ENCODE results near the gene RAB12. TPM values are rescaled to one million over a fixed set of nuclear protein-coding genes. Genes with fewer than 3 reads are reported as not detected.

The RAB12 gene
- polyA plus RNA-seq, 1 donor from 2014 or later, result 102 TPM

- Histone ChIP-seq H3K9me2 (ENCODE audit: insufficient read depth, low read length) (no peaks in the 10 kb centered on the region), H3K27me3 (ENCODE audit: insufficient read depth, low read depth, low read length) (no peaks in the 10 kb centered on the region), H3K4me3 (ENCODE audit: low read length) (no peak overlapping the region), H3F3A (ENCODE audit: insufficient read depth, low read length, poor library complexity, severe bottlenecking) (no peaks in the 10 kb centered on the region), H3K9ac (ENCODE audit: low read length) (no peak overlapping the region), H3K36me3 (ENCODE audit: insufficient read depth, low read length) (no peaks in the 10 kb centered on the region), H4K20me1 (ENCODE audit: insufficient read depth) (no peaks in the 10 kb centered on the region), H3K9me3 (ENCODE audit: low read length) (no peaks in the 10 kb centered on the region), H2AFZ (ENCODE audit: low read depth, low read length) (no peak overlapping the region), H3K79me2 (replicated peaks; ENCODE audit: insufficient read depth, low read length) (no peaks in the 10 kb centered on the region), H3K4me2 (ENCODE audit: low read length) (no peak overlapping the region), H3K27ac (ENCODE audit: low read length) (no peak overlapping the region)
- TF ChIP-seq CTCF (IDR thresholded peaks at IDR 0.05; ENCODE audit: poor library complexity, severe bottlenecking) (no peak), POLR2AphosphoS5 (IDR thresholded peaks at IDR 0.05) (no peak), EZH2 (IDR thresholded peaks at IDR 0.05; ENCODE audit: borderline replicate concordance, insufficient read depth, low read length, poor library complexity, severe bottlenecking) (no peak), TAF1 (IDR thresholded peaks at IDR 0.05; ENCODE audit: low read depth) (no peak), SMC3 (conservative IDR thresholded peaks at IDR 0.05; ENCODE audit: poor library complexity) (no peak), EP300 (conservative IDR thresholded peaks at IDR 0.05; ENCODE audit: poor library complexity, severe bottlenecking) (no peak), RAD21 (conservative IDR thresholded peaks at IDR 0.05) (no peak), MXI1 (conservative IDR thresholded peaks at IDR 0.05; ENCODE audit: poor library complexity, severe bottlenecking) (no peak)
- TF ChIP-seq, protein P1, sequence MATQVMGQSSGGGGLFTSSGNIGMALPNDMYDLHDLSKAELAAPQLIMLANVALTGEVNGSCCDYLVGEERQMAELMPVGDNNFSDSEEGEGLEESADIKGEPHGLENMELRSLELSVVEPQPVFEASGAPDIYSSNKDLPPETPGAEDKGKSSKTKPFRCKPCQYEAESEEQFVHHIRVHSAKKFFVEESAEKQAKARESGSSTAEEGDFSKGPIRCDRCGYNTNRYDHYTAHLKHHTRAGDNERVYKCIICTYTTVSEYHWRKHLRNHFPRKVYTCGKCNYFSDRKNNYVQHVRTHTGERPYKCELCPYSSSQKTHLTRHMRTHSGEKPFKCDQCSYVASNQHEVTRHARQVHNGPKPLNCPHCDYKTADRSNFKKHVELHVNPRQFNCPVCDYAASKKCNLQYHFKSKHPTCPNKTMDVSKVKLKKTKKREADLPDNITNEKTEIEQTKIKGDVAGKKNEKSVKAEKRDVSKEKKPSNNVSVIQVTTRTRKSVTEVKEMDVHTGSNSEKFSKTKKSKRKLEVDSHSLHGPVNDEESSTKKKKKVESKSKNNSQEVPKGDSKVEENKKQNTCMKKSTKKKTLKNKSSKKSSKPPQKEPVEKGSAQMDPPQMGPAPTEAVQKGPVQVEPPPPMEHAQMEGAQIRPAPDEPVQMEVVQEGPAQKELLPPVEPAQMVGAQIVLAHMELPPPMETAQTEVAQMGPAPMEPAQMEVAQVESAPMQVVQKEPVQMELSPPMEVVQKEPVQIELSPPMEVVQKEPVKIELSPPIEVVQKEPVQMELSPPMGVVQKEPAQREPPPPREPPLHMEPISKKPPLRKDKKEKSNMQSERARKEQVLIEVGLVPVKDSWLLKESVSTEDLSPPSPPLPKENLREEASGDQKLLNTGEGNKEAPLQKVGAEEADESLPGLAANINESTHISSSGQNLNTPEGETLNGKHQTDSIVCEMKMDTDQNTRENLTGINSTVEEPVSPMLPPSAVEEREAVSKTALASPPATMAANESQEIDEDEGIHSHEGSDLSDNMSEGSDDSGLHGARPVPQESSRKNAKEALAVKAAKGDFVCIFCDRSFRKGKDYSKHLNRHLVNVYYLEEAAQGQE (IDR thresholded peaks at IDR 0.05; ENCODE audit: borderline replicate concordance), result no peak
Observed at GRCh38 chr18:8668381-8668780, 59.1 kb downstream of the RAB12 start.

- H4K20me1 ChIP-seq (ENCODE audit: insufficient read depth), result no peaks in the 10 kb centered on the region
- H3F3A ChIP-seq (ENCODE audit: insufficient read depth, low read length, poor library complexity, severe bottlenecking), result no peaks in the 10 kb centered on the region
- no peak overlapping the region for H3K9ac ChIP-seq (ENCODE audit: low read length)
- no peak overlapping the region for H3K4me2 ChIP-seq (ENCODE audit: low read length)
- no peaks in the 10 kb centered on the region for H3K79me2 ChIP-seq (replicated peaks; ENCODE audit: insufficient read depth, low read length)
- no peaks in the 10 kb centered on the region for H3K27me3 ChIP-seq (ENCODE audit: insufficient read depth, low read depth, low read length)
- H3K4me3 ChIP-seq (ENCODE audit: low read length), result no peak overlapping the region
- H3K36me3 ChIP-seq (ENCODE audit: insufficient read depth, low read length), result no peaks in the 10 kb centered on the region
- H2AFZ ChIP-seq (ENCODE audit: low read depth, low read length), result no peak overlapping the region
- no peaks in the 10 kb centered on the region for H3K9me3 ChIP-seq (ENCODE audit: low read length)
- TF ChIP-seq, protein P1 (IDR thresholded peaks at IDR 0.05; ENCODE audit: borderline replicate concordance), result no peak
- no peak for TF ChIP-seq TAF1 (IDR thresholded peaks at IDR 0.05; ENCODE audit: low read depth)
- no peaks in the 10 kb centered on the region for H3K9me2 ChIP-seq (ENCODE audit: insufficient read depth, low read length)
- no peak overlapping the region for H3K27ac ChIP-seq (ENCODE audit: low read length)
Observed at GRCh38 chr18:8669571-8669970, 60.3 kb downstream of the RAB12 start.
